Gastroesophageal sphincter (tissue), 4 donors: ENCODE results near the gene CCDC34. TPM values are rescaled to one million over a fixed set of nuclear protein-coding genes. Genes with fewer than 3 reads are reported as not detected.

Experiments
- ATAC-seq: fragments of 150-250 bp; one replicate; pipeline ENCODE4 v1.9.1; 2016; ENCODE audit warnings: mild to moderate bottlenecking, moderate library complexity
- H3K27ac ChIP-seq, 4 donors: fragments of 200-600 bp; sonication (generic) in 3 of 4; 1 replicate in 3 of 4; 2 replicates in 1 of 4; pipeline ENCODE4 v1.5.1; 2016 to 2019
- H3K27me3 ChIP-seq: fragments of 200-600 bp; sonication (generic); one replicate; pipeline ENCODE4 v1.5.1; 2019
- H3K36me3 ChIP-seq, 2 donors: fragments of 200-600 bp; sonication (generic); one replicate each; pipeline ENCODE4 v1.5.1; 2019; ENCODE audit warnings: control low read depth in 1 of 2
- H3K4me1 ChIP-seq, 3 donors: fragments of 200-600 bp; sonication (generic); 1 replicate in 2 of 3; 2 replicates in 1 of 3; pipeline ENCODE4 v1.5.1; 2016 to 2019; ENCODE audit warnings: control low read depth in 2 of 3
- H3K4me3 ChIP-seq, 2 donors: fragments of 200-600 bp; sonication (generic); one replicate each; pipeline ENCODE4 v1.5.1; 2019; ENCODE audit warnings: mild to moderate bottlenecking in 1 of 2, moderate library complexity in 1 of 2
- H3K9me3 ChIP-seq, 3 donors: fragments of 200-600 bp; sonication (generic); one replicate each; pipeline ENCODE4 v1.5.1; 2017 to 2019; ENCODE audit warnings: control low read depth in 2 of 3
- EP300 ChIP-seq: sonication (generic); formaldehyde crosslinking; IDR thresholded peaks from one replicate; pipeline ENCODE4 v1.6.1; 2017; ENCODE audit warnings: antibody characterized with exemption, mild to moderate bottlenecking
- POLR2A ChIP-seq, 2 donors: fragments of 450-650 bp; IDR thresholded peaks; one replicate each; pipeline ENCODE4 v1.6.1; 2017; ENCODE audit warnings: antibody characterized with exemption in 2 of 2, mild to moderate bottlenecking in 2 of 2, moderate library complexity in 1 of 2
- POLR2AphosphoS5 ChIP-seq: sonication (generic); formaldehyde crosslinking; IDR thresholded peaks from one replicate; pipeline ENCODE4 v1.6.1; 2017; ENCODE audit warnings: antibody characterized with exemption
- WGBS, 2 donors: methylation state at CpG; one replicate each; pipeline ENCODE4 v1.1.5; 2018; ENCODE audit warnings: low coverage in 1 of 2; 5-methylcytosine and 5-hydroxymethylcytosine counted together
- total RNA-seq, 4 donors: library from RNA; depleted of rRNA; stranded (reverse); fragments of >200 nt; gene quantifications; one replicate each; pipeline ENCODE4 v1.1.0, GENCODE V29; 2016
- TF ChIP-seq, protein P1 (sequence below), 4 experiments: fragments of 200-600 bp in 2 of 4; fragments of 450-650 bp in 2 of 4; sonication (generic) in 1 of 4; IDR thresholded peaks; one replicate each; pipeline ENCODE4 v1.5.1; 2017 to 2019; ENCODE audit warnings: antibody characterized with exemption in 4 of 4, mild to moderate bottlenecking in 2 of 4, moderate library complexity in 2 of 4

The CCDC34 gene
- total RNA-seq, 4 donors from 2014 or later: 0.78 to 1.3 (median 1.1) TPM

DNA sequence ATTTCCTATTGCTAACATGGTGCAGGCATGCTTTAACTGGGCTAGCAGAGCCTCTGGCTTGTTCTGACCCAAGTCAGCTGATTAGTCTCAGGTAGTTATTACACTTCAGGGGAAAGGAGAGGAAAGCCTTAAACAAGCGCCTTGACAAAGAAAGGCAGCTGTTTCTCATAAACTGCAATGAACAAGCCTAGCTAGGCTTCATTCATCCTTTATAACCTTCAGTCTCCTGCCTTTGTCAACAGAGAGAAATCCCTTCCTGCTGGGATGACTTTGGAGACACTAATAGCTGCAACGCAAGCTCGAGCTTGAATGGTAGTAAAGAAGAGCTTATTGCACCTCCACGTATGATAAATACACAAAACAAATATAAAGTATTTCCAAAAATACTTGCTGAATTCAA is 68.4 kb downstream of the CCDC34 start:
- Histone ChIP-seq H3K27ac (no peak overlapping the region), H3K4me1 (no peaks in the 10 kb centered on the region), H3K4me3 (no peak overlapping the region), H3K36me3 (no peaks in the 10 kb centered on the region), H3K27me3 (no peaks in the 10 kb centered on the region), H3K9me3 (no peaks in the 10 kb centered on the region)
- 63 to 87% methylated on average over 2 to 4 of the region's 4 CpGs for WGBS, 2 donors
- ATAC-seq: no peak
- TF ChIP-seq EP300 (no peak), POLR2A (IDR thresholded peaks at IDR 0.05) (no peak), POLR2AphosphoS5 (no peak)
- TF ChIP-seq, protein P1, sequence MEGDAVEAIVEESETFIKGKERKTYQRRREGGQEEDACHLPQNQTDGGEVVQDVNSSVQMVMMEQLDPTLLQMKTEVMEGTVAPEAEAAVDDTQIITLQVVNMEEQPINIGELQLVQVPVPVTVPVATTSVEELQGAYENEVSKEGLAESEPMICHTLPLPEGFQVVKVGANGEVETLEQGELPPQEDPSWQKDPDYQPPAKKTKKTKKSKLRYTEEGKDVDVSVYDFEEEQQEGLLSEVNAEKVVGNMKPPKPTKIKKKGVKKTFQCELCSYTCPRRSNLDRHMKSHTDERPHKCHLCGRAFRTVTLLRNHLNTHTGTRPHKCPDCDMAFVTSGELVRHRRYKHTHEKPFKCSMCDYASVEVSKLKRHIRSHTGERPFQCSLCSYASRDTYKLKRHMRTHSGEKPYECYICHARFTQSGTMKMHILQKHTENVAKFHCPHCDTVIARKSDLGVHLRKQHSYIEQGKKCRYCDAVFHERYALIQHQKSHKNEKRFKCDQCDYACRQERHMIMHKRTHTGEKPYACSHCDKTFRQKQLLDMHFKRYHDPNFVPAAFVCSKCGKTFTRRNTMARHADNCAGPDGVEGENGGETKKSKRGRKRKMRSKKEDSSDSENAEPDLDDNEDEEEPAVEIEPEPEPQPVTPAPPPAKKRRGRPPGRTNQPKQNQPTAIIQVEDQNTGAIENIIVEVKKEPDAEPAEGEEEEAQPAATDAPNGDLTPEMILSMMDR (IDR thresholded peaks at IDR 0.05): no peak

DNA sequence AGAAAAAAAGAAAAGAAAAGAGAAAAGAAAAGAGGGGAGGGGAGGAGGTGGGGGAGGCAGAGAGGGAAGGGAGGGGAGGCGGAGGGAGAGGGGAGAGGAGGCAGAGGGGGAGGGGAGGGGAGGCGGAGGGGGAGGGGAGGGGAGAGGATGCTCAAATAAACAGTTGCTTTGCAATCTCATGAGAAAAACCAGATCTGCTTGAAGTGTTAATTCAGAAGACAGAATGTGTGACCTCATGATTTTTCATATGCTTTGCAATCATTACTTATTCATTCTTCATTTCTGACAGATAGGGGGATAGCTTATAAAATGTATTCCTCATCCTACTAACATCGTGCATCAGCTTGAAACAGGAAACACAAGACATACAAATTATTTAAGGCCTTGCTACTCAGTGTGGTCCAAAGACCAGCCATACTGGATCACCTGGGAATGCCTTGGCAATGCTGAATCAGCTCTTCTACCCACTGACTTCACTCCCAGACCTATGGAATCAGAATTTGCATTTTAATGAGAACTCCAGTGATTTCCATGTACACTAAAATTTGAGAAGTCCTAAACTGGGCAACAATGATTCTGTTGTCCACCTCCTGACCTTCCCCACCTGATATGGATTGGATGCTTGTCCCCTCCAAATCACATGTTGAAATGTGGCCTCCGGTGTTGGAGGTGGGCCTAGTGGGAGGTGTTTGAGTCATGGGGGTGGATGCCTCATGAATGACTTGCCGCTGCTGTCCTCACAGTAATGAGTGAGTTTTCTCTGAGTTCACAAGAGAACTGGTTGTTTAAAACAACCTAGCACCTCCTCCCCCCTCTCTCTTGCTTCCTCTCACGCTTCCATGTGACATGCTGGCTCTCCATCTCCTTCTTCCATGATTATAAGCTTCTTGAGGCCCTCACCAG is 69.2 kb downstream of the CCDC34 start:
- Histone ChIP-seq H3K4me1 (no peaks in the 10 kb centered on the region), H3K4me3 (no peak overlapping the region), H3K9me3 (no peaks in the 10 kb centered on the region), H3K36me3 (no peaks in the 10 kb centered on the region), H3K27ac (no peak overlapping the region), H3K27me3 (no peaks in the 10 kb centered on the region)
- TF ChIP-seq, protein P1 (IDR thresholded peaks at IDR 0.05): no peak
- no peak for TF ChIP-seq POLR2AphosphoS5
- no peak for TF ChIP-seq POLR2A (IDR thresholded peaks at IDR 0.05)
- TF ChIP-seq EP300: no peak
- WGBS, 2 donors: 63 to 64% methylated on average over 3 of the region's 6 CpGs
- ATAC-seq: no peak

DNA sequence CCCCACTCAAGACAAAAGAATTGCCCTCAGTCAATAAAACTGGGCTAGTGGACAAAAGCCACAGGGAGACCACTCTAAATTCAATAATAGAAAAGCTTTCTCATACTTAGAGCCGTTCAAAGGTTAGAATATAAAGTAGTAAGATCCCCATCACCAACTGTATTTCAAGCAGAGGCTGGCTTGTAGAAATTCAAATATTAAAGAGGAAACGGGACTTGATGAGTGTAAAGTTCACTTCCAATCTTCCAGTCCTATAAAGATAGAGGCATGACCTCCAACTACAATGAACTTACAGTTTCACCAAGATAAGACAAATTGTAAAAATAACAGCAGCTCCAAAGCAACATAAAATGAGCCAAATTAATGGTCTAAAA is 70.4 kb downstream of the CCDC34 start:
- Histone ChIP-seq H3K36me3 (no peaks in the 10 kb centered on the region), H3K4me3 (no peak overlapping the region), H3K27me3 (no peaks in the 10 kb centered on the region), H3K9me3 (no peaks in the 10 kb centered on the region), H3K4me1 (no peaks in the 10 kb centered on the region), H3K27ac (no peak overlapping the region)
- TF ChIP-seq, protein P1 (IDR thresholded peaks at IDR 0.05): no peak
- TF ChIP-seq POLR2AphosphoS5 (no peak), POLR2A (IDR thresholded peaks at IDR 0.05) (no peak), EP300 (no peak)
- no peak for ATAC-seq
- WGBS, 2 donors: 64 to 84% methylated on average over 2 of the region's 2 CpGs

DNA sequence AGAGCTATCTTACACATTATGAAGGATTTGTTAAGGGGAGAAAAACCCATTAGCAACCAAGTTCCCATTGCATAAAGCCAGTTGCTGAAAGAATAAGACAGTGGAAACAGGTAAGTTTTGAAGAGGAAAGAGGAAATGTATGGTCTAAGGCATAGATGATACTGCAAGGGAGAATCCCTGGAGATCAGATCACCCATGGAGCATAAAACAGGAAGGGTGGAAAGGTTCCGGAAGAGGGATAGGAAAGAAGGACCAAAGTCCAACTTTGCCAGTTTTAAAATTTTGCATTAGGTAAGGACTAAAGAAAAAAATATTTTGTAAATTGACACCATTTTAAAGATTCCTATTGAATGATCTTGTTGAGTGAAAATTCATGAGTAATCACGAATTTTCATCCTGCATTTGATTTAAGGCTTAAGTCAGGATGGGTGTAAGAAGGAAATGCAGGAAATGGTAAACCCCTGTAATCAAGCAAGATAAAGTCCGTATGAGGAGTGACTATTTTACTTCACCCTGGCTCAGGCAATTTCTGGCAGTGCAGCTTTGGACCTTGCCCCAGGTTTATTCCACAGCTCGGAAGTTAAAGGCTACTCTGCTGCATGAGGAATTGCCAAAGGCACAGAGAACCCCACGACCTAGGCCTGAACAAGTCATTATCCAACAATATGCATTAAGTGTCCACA is 70.9 kb downstream of the CCDC34 start:
- Histone ChIP-seq H3K27ac (no peak overlapping the region), H3K27me3 (no peaks in the 10 kb centered on the region), H3K4me3 (no peak overlapping the region), H3K9me3 (no peaks in the 10 kb centered on the region), H3K36me3 (no peaks in the 10 kb centered on the region), H3K4me1 (no peaks in the 10 kb centered on the region)
- no peak for ATAC-seq
- no peak for TF ChIP-seq POLR2AphosphoS5
- no peak for TF ChIP-seq POLR2A (IDR thresholded peaks at IDR 0.05)
- TF ChIP-seq, protein P1 (IDR thresholded peaks at IDR 0.05): no peak
- WGBS, 2 donors: 69 to 72% methylated on average over 5 of the region's 5 CpGs
